ENCODE results near the gene E4F1.

E4F1 gene

GRCh38 chr16:2236337-2237101 is 13.1 kb downstream of the E4F1 start, which contains the start of gene DNASE1L2:
TSS of gene DNASE1L2 (plus strand) at chr16:2236444. CDS start at chr16:2236817, 373 bp downstream.
- Histone ChIP-seq H3K79me2 (ENCODE audit: low read length) (no peaks in the 10 kb centered on the region), H3K4me3 (ENCODE audit: low read length) (no peak within 1 kb of the TSS), H3K4me1 (ENCODE audit: low read length) (no peaks in the 10 kb centered on the region), H3K9me3 (ENCODE audit: insufficient read depth, low read length) (no peaks in the 10 kb centered on the region), H3K9ac (ENCODE audit: low read length) (no peak within 1 kb of the TSS), H3K27me3 (ENCODE audit: low read depth, low read length) (no peaks in the 10 kb centered on the region), H3K36me3 (replicated peaks; ENCODE audit: low read depth, low read length) (peaks cover 21% of the 10 kb centered on the region), H2AFZ (ENCODE audit: low read depth, low read length) (no peak within 1 kb of the TSS), H4K20me1 (ENCODE audit: insufficient read depth, low read length) (no peaks in the 10 kb centered on the region), H3K4me2 (ENCODE audit: low read length) (no peak within 1 kb of the TSS), H3K27ac (ENCODE audit: low read length) (no peak within 1 kb of the TSS)
- TF ChIP-seq CTCF (IDR thresholded peaks at IDR 0.05; ENCODE audit: low read depth, low read length) (no peak), EZH2phosphoT487 (IDR thresholded peaks at IDR 0.05; ENCODE audit: low read depth) (no peak)

- Histone ChIP-seq H3K27ac (ENCODE audit: low read length) (no peak overlapping the region), H3K4me3 (ENCODE audit: low read length) (no peak overlapping the region), H3K4me1 (ENCODE audit: low read length) (no peaks in the 10 kb centered on the region), H3K9me3 (ENCODE audit: insufficient read depth, low read length) (no peaks in the 10 kb centered on the region), H3K79me2 (ENCODE audit: low read length) (no peaks in the 10 kb centered on the region), H2AFZ (ENCODE audit: low read depth, low read length) (no peak overlapping the region), H3K9ac (ENCODE audit: low read length) (no peak overlapping the region), H3K36me3 (replicated peaks; ENCODE audit: low read depth, low read length) (peaks cover 19% of the 10 kb centered on the region), H3K4me2 (ENCODE audit: low read length) (no peak overlapping the region), H4K20me1 (ENCODE audit: insufficient read depth, low read length) (no peaks in the 10 kb centered on the region), H3K27me3 (ENCODE audit: low read depth, low read length) (no peaks in the 10 kb centered on the region)
- TF ChIP-seq EZH2phosphoT487 (IDR thresholded peaks at IDR 0.05; ENCODE audit: low read depth) (no peak), CTCF (IDR thresholded peaks at IDR 0.05; ENCODE audit: low read depth, low read length) (no peak)
Observed at GRCh38 chr16:2237102-2237482, 13.7 kb downstream of the E4F1 start.

GRCh38 chr16:2237493-2238149 is 14.2 kb downstream of the E4F1 start:
- Histone ChIP-seq H3K27me3 (ENCODE audit: low read depth, low read length) (no peaks in the 10 kb centered on the region), H3K9ac (ENCODE audit: low read length) (no peak overlapping the region), H4K20me1 (ENCODE audit: insufficient read depth, low read length) (no peaks in the 10 kb centered on the region), H2AFZ (ENCODE audit: low read depth, low read length) (no peak overlapping the region), H3K4me1 (ENCODE audit: low read length) (no peaks in the 10 kb centered on the region), H3K4me2 (ENCODE audit: low read length) (no peak overlapping the region), H3K79me2 (ENCODE audit: low read length) (no peaks in the 10 kb centered on the region), H3K36me3 (replicated peaks; ENCODE audit: low read depth, low read length) (peaks cover 19% of the 10 kb centered on the region), H3K4me3 (ENCODE audit: low read length) (no peak overlapping the region), H3K9me3 (ENCODE audit: insufficient read depth, low read length) (no peaks in the 10 kb centered on the region), H3K27ac (ENCODE audit: low read length) (no peak overlapping the region)
- no peak for TF ChIP-seq EZH2phosphoT487 (IDR thresholded peaks at IDR 0.05; ENCODE audit: low read depth)
- no peak for TF ChIP-seq CTCF (IDR thresholded peaks at IDR 0.05; ENCODE audit: low read depth, low read length)

GRCh38 chr16:2238150-2238837 is 14.9 kb downstream of the E4F1 start:
- Histone ChIP-seq H3K27ac (ENCODE audit: low read length) (no peak overlapping the region), H3K4me3 (ENCODE audit: low read length) (no peak overlapping the region), H3K9me3 (ENCODE audit: insufficient read depth, low read length) (no peaks in the 10 kb centered on the region), H4K20me1 (ENCODE audit: insufficient read depth, low read length) (no peaks in the 10 kb centered on the region), H3K9ac (ENCODE audit: low read length) (no peak overlapping the region), H3K4me2 (ENCODE audit: low read length) (no peak overlapping the region), H3K27me3 (ENCODE audit: low read depth, low read length) (no peaks in the 10 kb centered on the region), H3K4me1 (ENCODE audit: low read length) (no peaks in the 10 kb centered on the region), H3K36me3 (replicated peaks; ENCODE audit: low read depth, low read length) (peaks cover 18% of the 10 kb centered on the region), H2AFZ (ENCODE audit: low read depth, low read length) (no peak overlapping the region), H3K79me2 (ENCODE audit: low read length) (no peaks in the 10 kb centered on the region)
- TF ChIP-seq CTCF (IDR thresholded peaks at IDR 0.05; ENCODE audit: low read depth, low read length), result no peak
- TF ChIP-seq EZH2phosphoT487 (IDR thresholded peaks at IDR 0.05; ENCODE audit: low read depth), result no peak

Measured in OCI-LY3 (cell line).